ENCODE data around the gene TMPRSS6.

Gene TMPRSS6

GRCh38 chr22:37132773-37133172, 23.3 kb upstream of the TMPRSS6 start:
- Histone ChIP-seq H3K9ac (ENCODE audit: low read length) (no peak overlapping the region), H3K4ac (ENCODE audit: low read depth, low read length) (no peak overlapping the region), H2BK15ac (replicated peaks; ENCODE audit: low read depth) (no peak overlapping the region), H3K4me3 (ENCODE audit: low read length) (no peak overlapping the region), H3K27ac (ENCODE audit: low read depth, low read length) (no peak overlapping the region), H3K79me2 (ENCODE audit: control insufficient read depth, insufficient read depth, low read length) (no peaks in the 10 kb centered on the region), H3K23ac (ENCODE audit: low read length) (no peak overlapping the region), H3K56ac (ENCODE audit: low read length) (no peak overlapping the region), H4K8ac (ENCODE audit: low read depth, low read length) (no peak overlapping the region), H4K5ac (ENCODE audit: low read length) (no peak overlapping the region), H2BK120ac (ENCODE audit: low read depth, low read length) (no peak overlapping the region), H3K27me3 (ENCODE audit: insufficient read depth, low read length, poor library complexity) (no peaks in the 10 kb centered on the region), H3K36me3 (ENCODE audit: control insufficient read depth, insufficient read depth, low read length) (no peaks in the 10 kb centered on the region), H2BK5ac (ENCODE audit: low read length) (no peak overlapping the region), H3K18ac (ENCODE audit: low read length) (no peak overlapping the region), H3K4me1 (ENCODE audit: control insufficient read depth, low read depth, low read length) (no peaks in the 10 kb centered on the region), H3K4me2 (ENCODE audit: low read length) (no peak overlapping the region), H3K79me1 (ENCODE audit: low read length) (no peaks in the 10 kb centered on the region), H2AK5ac (ENCODE audit: low read length) (no peak overlapping the region)
- WGBS (ENCODE audit: extremely low coverage, insufficient coverage, low lambda C conversion rate): no CpG with 5 or more reads among the region's 7 CpGs
- DNase-seq: no peak

DNA sequence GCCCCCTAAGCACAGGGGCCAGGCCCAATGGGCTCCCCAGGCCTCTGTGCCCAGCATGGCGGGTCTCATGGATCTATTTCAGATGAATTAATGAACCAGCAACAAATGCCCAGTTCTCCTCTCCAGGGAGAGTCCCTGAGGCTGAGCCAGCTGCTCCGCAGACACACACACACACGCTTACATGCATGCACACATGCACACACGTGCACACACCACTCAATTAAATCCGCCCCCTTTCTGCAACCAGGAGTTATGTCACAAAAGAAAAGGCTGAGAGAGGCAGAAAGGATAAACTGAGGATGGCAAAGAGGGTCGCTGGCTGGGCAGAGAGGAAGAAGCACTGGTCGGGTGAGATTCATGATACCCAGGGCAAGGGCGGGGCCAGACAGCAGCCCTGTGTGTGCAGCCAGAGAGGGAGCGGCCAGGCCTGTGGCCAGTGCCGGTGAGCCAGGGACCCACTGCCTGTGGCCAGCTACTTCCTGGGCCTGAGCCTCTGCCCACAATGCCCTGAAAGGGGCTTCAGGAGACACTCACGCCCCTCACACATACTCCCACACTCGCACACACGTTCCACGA, 20.4 kb upstream of the TMPRSS6 start:
- Histone ChIP-seq H2BK15ac (replicated peaks; ENCODE audit: low read depth) (no peak overlapping the region), H3K56ac (ENCODE audit: low read length) (no peak overlapping the region), H3K4me2 (ENCODE audit: low read length) (no peak overlapping the region)

DNA sequence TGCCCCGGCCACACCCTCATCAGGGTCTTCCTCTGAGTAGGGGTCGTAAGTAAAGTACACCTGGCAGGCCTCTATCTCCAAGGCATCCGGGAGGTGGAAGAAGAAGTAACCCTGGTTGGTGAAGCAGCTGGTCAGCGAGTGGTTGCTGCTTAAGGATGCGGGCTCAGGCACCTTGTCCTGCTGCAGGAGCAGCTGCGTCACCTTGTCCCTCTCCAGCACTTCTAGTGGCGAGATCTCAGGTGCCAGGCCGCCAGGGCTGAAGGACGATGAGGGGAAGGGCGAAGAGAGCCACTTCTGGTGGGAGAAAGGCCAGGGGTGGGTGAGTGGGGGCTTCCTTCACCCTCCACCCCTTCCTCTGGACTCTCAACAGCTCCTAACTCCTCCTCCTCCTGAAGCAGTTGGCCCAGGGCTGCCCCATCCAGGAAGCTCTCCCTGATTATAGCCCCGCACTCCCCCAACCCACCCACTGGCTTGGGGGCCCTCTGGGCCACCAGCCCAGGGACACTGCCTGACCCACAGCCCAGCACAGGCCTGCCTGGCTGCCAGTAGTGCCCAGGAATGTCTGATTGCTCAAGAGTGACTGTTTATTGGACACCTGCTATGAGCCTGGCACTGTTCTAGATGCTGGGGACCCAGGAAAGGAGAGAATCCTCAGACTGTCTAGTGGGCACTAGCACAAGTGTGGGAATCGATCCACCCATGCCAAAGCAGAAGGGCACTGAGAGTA, 19.2 kb upstream of the TMPRSS6 start:
- no peak for DNase-seq
- Histone ChIP-seq H3K36me3 (ENCODE audit: control insufficient read depth, insufficient read depth, low read length) (no peaks in the 10 kb centered on the region), H3K23ac (ENCODE audit: low read length) (no peak overlapping the region), H2BK15ac (replicated peaks; ENCODE audit: low read depth) (no peak overlapping the region), H2BK5ac (ENCODE audit: low read length) (no peak overlapping the region), H3K4me1 (ENCODE audit: control insufficient read depth, low read depth, low read length) (no peaks in the 10 kb centered on the region), H4K8ac (ENCODE audit: low read depth, low read length) (no peak overlapping the region), H2BK120ac (ENCODE audit: low read depth, low read length) (no peak overlapping the region), H3K79me2 (ENCODE audit: control insufficient read depth, insufficient read depth, low read length) (no peaks in the 10 kb centered on the region), H3K18ac (ENCODE audit: low read length) (no peak overlapping the region), H3K4ac (ENCODE audit: low read depth, low read length) (no peak overlapping the region), H3K27ac (ENCODE audit: low read depth, low read length) (no peak overlapping the region), H2AK5ac (ENCODE audit: low read length) (no peak overlapping the region), H3K4me2 (ENCODE audit: low read length) (no peak overlapping the region), H3K56ac (ENCODE audit: low read length) (no peak overlapping the region), H3K79me1 (ENCODE audit: low read length) (no peaks in the 10 kb centered on the region), H3K27me3 (ENCODE audit: insufficient read depth, low read length, poor library complexity) (no peaks in the 10 kb centered on the region), H4K5ac (ENCODE audit: low read length) (no peak overlapping the region), H3K9ac (ENCODE audit: low read length) (no peak overlapping the region), H3K4me3 (ENCODE audit: low read length) (no peak overlapping the region)
- no CpG with 5 or more reads among the region's 12 CpGs for WGBS (ENCODE audit: extremely low coverage, insufficient coverage, low lambda C conversion rate)

More for the DNA sequence above, 20.4 kb upstream of the TMPRSS6 start:
- H2AK5ac ChIP-seq (ENCODE audit: low read length): no peak overlapping the region
- H3K79me1 ChIP-seq (ENCODE audit: low read length): no peaks in the 10 kb centered on the region
- H3K4me3 ChIP-seq (ENCODE audit: low read length): no peak overlapping the region
- no peaks in the 10 kb centered on the region for H3K79me2 ChIP-seq (ENCODE audit: control insufficient read depth, insufficient read depth, low read length)
- no peak overlapping the region for H4K5ac ChIP-seq (ENCODE audit: low read length)
- no peak for DNase-seq
- H4K8ac ChIP-seq (ENCODE audit: low read depth, low read length): no peak overlapping the region
- H2BK5ac ChIP-seq (ENCODE audit: low read length): no peak overlapping the region
- H3K4me1 ChIP-seq (ENCODE audit: control insufficient read depth, low read depth, low read length): no peaks in the 10 kb centered on the region
- H3K18ac ChIP-seq (ENCODE audit: low read length): no peak overlapping the region
- no peak overlapping the region for H3K4ac ChIP-seq (ENCODE audit: low read depth, low read length)
- H3K36me3 ChIP-seq (ENCODE audit: control insufficient read depth, insufficient read depth, low read length): no peaks in the 10 kb centered on the region
- no peak overlapping the region for H3K27ac ChIP-seq (ENCODE audit: low read depth, low read length)
- no CpG with 5 or more reads among the region's 14 CpGs for WGBS (ENCODE audit: extremely low coverage, insufficient coverage, low lambda C conversion rate)
- H2BK120ac ChIP-seq (ENCODE audit: low read depth, low read length): no peak overlapping the region
- no peaks in the 10 kb centered on the region for H3K27me3 ChIP-seq (ENCODE audit: insufficient read depth, low read length, poor library complexity)
- H3K9ac ChIP-seq (ENCODE audit: low read length): no peak overlapping the region
- H3K23ac ChIP-seq (ENCODE audit: low read length): no peak overlapping the region

- Histone ChIP-seq H3K36me3 (ENCODE audit: control insufficient read depth, insufficient read depth, low read length) (no peaks in the 10 kb centered on the region), H2AK5ac (ENCODE audit: low read length) (no peak overlapping the region), H3K27ac (ENCODE audit: low read depth, low read length) (no peak overlapping the region), H3K4me1 (ENCODE audit: control insufficient read depth, low read depth, low read length) (peaks cover 6% of the 10 kb centered on the region), H3K56ac (ENCODE audit: low read length) (no peak overlapping the region), H3K23ac (ENCODE audit: low read length) (no peak overlapping the region), H2BK15ac (replicated peaks; ENCODE audit: low read depth) (no peak overlapping the region), H3K4ac (ENCODE audit: low read depth, low read length) (no peak overlapping the region), H4K5ac (ENCODE audit: low read length) (no peak overlapping the region), H3K79me2 (ENCODE audit: control insufficient read depth, insufficient read depth, low read length) (no peaks in the 10 kb centered on the region), H3K79me1 (ENCODE audit: low read length) (no peaks in the 10 kb centered on the region), H3K27me3 (ENCODE audit: insufficient read depth, low read length, poor library complexity) (no peaks in the 10 kb centered on the region), H2BK5ac (ENCODE audit: low read length) (no peak overlapping the region), H3K4me3 (ENCODE audit: low read length) (no peak overlapping the region), H4K8ac (ENCODE audit: low read depth, low read length) (no peak overlapping the region), H2BK120ac (ENCODE audit: low read depth, low read length) (no peak overlapping the region), H3K9ac (ENCODE audit: low read length) (no peak overlapping the region), H3K4me2 (ENCODE audit: low read length) (no peak overlapping the region), H3K18ac (ENCODE audit: low read length) (no peak overlapping the region)
- WGBS (ENCODE audit: extremely low coverage, insufficient coverage, low lambda C conversion rate): no CpG with 5 or more reads among the region's 14 CpGs
- no peak for DNase-seq
These were observed 17.9 kb upstream of the TMPRSS6 start for GRCh38 chr22:37127350-37127878.

GRCh38 chr22:37126882-37127281, 17.4 kb upstream of the TMPRSS6 start:
- Histone ChIP-seq H3K9ac (ENCODE audit: low read length) (no peak overlapping the region), H3K18ac (ENCODE audit: low read length) (no peak overlapping the region), H2BK120ac (ENCODE audit: low read depth, low read length) (no peak overlapping the region), H2BK15ac (replicated peaks; ENCODE audit: low read depth) (no peak overlapping the region), H3K27me3 (ENCODE audit: insufficient read depth, low read length, poor library complexity) (no peaks in the 10 kb centered on the region), H3K27ac (ENCODE audit: low read depth, low read length) (no peak overlapping the region), H2AK5ac (ENCODE audit: low read length) (no peak overlapping the region), H3K56ac (ENCODE audit: low read length) (no peak overlapping the region), H3K79me1 (ENCODE audit: low read length) (no peaks in the 10 kb centered on the region), H3K4me3 (ENCODE audit: low read length) (no peak overlapping the region), H2BK5ac (ENCODE audit: low read length) (no peak overlapping the region), H3K4ac (ENCODE audit: low read depth, low read length) (no peak overlapping the region), H4K5ac (ENCODE audit: low read length) (no peak overlapping the region), H4K8ac (ENCODE audit: low read depth, low read length) (no peak overlapping the region), H3K79me2 (ENCODE audit: control insufficient read depth, insufficient read depth, low read length) (no peaks in the 10 kb centered on the region), H3K4me2 (ENCODE audit: low read length) (no peak overlapping the region), H3K23ac (ENCODE audit: low read length) (no peak overlapping the region), H3K4me1 (ENCODE audit: control insufficient read depth, low read depth, low read length) (peaks cover 7% of the 10 kb centered on the region), H3K36me3 (ENCODE audit: control insufficient read depth, insufficient read depth, low read length) (no peaks in the 10 kb centered on the region)
- WGBS (ENCODE audit: extremely low coverage, insufficient coverage, low lambda C conversion rate): no CpG with 5 or more reads among the region's 5 CpGs
- no peak for DNase-seq
